ENCODE data around the gene CHD2.

DNA sequence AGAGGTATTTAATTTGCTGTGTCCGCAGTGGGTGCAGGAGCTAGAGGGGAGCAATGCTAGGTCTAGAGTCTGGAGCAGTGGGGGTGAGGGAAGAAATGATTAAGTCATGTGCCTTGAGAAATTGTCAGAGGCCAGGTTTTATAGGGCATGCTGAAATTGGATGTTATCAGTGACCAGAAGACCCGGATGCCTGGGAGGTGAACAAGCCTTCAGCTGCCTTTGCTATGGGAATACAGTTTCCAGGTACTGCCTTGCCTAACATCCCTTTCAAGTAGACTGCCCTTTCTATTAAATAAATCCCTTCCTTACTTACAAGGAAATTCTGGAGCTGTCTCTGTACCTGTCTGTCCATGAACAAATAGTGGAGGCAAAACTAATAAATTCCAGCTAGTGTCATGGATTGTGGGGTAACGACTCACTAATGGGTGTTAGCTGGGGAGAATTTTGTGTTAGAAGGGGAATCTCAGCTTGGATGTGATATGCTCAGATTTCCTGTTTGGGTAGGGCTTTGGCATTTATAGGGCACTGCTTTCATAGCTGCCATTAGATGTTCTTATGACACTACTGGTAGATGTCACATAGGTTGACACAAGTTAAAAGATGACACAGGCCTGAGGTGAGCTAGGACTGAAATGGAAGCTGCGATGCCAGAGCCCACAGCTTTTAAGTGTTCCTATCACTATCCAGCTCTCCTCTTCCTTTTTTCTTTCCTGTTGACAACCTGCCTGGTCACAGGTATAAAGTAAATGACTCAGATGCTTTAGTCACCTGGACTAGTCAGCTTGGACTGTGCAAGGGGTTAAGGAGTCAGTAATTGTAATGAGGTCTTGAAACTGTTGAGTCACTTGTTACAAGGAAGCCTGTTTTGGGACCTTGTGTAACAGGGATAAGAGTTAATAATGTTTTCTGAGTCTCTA, 21.3 kb downstream of the CHD2 start:
- TF ChIP-seq, protein P1, sequence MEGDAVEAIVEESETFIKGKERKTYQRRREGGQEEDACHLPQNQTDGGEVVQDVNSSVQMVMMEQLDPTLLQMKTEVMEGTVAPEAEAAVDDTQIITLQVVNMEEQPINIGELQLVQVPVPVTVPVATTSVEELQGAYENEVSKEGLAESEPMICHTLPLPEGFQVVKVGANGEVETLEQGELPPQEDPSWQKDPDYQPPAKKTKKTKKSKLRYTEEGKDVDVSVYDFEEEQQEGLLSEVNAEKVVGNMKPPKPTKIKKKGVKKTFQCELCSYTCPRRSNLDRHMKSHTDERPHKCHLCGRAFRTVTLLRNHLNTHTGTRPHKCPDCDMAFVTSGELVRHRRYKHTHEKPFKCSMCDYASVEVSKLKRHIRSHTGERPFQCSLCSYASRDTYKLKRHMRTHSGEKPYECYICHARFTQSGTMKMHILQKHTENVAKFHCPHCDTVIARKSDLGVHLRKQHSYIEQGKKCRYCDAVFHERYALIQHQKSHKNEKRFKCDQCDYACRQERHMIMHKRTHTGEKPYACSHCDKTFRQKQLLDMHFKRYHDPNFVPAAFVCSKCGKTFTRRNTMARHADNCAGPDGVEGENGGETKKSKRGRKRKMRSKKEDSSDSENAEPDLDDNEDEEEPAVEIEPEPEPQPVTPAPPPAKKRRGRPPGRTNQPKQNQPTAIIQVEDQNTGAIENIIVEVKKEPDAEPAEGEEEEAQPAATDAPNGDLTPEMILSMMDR (IDR thresholded peaks at IDR 0.05): no peak
- no peak for TF ChIP-seq POLR2A (IDR thresholded peaks at IDR 0.05)

Data from thyroid gland (tissue), 4 donors.